Stimulated activated CD8-positive, alpha-beta memory T cell treated with anti-CD3 and anti-CD28 coated beads, Interleukin-15, amount 100 ng/mL, for 4 hours (primary cell): ENCODE results near the gene BUB1B.

ENCODE experiments used
- DNase-seq, 2 donors: peaks; one replicate each; pipeline ENCODE4 v3.0.0-alpha.2; 2020; ENCODE audit warnings: low read depth in 2 of 2

BUB1B gene

DNA sequence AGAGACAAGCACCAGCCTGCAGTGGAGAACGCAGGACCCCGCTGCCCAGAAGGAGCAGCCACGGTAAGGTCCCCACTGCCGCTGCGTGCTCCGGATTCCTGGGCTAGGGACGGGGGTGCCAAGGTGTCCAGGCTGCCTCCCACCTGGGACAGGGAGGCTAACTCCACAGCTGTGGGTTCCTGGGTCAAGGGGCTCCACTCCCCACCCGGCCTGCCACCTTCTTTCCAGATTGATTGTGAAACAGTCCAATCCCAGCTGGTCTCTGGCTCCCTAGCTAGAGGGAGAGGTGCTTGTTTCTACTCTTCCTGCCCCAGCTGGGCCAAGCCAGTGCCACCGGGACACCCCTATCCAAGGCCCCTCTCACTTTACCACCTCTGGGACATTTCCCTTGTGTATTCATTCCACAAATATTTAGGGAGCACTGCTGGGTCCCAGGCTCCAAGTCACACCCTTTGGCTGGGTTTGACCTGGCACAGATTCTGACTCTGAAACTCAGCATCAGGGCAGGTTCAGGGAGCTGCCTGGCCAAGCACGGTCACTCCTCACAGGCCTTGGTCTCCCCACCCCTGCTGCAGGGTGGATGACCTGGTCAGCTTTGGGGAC lies 79.9 kb downstream of the BUB1B start:
- DNase-seq, result no peak

DNA sequence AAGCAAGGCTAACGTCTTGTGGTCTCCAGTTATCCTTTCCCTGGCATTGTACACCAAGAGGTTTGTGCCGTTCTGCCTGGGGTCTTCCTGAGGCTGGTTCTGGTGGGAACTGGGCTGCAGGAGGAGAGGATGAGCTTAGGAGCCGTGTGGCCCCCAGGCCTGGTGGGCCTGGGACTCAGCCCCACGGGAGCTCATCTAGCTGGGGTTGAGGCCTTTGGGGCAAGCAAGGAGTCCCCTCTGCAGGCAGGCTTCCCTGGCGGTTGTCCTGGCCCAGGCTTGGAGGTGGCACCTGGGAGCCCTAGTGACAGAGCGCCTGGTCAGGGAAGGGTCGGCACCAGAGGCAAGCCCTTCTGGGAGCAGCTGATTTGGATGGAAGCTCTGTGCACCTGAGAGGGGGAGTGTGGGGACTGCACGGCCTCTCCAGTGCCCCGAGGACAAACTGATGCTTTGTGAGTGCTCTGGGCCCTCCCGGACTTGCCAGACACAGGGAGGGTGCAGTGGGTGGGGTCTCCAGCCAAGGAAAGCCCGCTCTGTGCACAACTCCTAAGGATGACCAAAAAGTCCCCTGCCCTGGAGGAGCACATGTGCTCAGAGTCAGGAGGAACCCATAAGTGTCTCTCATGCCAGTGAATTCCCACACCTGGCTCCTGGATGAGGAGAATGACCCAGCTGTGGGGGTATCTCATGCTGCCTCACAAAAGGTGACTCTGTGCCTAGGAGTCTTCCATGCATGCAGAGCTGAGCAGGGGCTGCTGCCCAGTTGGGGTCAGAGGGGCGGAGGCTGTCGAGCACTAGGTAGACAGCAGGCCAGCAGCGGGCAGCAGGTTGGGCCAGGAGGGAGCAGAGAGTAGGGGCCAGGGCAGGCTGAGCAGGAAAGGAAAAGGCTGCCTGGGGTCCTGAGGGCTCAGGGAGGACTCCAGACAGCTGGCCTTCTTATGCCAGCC lies 80.7 kb downstream of the BUB1B start:
- no peak for DNase-seq

DNA sequence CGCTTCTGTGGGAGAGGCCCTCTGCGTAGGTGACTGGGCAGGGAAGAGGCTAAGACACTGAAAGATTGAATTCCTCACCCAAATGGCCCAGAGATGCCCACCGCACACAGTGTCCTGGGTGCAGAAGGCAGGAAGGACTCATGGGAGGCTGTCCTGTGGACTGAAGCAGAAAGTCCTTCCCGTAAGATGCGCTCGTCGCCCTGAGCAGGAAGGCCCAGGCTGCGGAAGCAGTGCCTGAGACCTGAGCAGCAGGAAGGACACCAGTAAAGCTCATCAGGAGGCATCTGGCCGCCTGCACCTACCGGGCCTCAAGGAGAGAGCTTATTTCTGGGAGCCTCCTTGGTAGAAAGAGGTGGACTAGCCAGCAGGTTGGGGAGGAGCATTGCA lies 81.3 kb downstream of the BUB1B start:
- DNase-seq, result no peak

DNA sequence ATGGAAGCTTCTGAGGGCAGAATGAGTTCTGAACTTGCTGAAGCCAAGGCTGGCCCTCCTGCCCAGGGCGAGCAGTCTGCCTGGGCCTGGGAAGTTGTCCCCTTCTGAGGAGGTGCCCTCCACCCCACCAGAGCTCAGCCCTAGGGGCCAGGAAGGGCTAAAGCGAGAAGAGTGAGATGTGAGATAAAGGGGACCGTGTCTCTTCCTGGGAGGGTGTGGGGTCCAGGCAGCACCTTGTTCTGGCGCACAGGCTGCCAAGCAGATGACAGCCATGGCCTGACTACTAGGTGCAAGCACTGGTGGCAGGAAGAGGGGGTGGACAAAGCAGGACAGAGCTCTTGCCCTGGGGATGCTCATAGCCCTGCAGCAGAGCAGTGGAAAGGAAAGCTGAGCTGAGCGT lies 81.7 kb downstream of the BUB1B start:
- DNase-seq, result no peak

DNA sequence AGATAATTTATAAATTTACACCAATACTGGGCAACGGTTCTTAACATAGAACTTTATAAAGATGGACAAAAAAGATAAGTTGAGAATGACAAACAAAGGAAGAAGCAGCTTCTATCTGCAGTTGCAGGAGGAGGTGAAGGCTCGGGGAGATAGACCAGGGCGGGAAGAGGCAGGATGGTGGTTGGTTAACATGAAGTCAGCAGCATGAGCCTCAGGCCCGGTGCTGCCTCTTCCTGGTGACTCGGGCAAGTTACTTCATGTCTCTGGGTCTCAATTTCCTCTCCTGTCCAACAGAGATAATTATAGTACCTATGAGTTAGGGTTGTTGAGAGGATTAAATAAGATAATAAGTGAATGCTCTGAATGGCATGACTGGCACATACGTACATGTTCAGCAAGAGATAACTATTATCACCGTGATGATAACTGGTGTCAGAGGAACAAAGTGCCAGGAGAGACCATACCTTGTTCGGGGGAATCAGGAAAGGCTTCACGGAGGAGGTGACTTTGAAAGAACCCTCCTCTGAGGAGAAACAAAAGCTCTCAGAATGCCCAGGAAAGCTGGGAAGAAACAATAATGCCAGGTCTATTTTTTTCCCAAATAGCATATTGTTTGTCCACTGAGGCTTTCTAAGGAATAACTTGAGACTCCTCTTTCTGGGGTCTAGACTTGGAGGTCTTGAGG lies 82.4 kb downstream of the BUB1B start:
- no peak for DNase-seq

DNA sequence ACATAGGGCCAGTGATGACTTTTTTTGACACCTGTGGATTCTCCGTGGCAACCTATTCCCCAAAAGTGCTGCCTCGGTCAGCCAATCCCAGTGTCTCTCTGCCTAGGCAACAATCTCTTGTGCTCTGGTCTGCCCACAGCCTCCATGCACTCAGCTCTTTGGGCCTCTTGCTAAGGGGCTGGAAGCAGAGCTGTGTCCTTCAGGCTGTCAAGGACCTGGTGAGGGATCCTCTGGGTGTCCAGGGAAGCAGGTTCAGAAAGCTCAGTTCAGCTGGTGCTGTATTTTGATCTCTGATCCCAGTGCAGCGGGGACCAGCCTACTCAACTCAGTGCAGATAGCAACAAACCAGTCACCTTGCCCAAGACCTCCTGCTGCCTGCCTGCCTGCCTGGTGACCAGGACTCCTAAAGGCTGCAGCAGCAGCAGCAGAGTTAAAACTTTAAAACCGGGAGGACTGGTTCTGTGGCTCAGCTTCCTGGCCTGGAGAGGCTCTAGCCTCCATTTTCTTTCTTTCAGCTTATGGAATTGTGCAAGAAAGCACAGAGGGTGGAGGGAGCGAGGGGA lies 84.2 kb downstream of the BUB1B start:
- DNase-seq, result no peak

DNA sequence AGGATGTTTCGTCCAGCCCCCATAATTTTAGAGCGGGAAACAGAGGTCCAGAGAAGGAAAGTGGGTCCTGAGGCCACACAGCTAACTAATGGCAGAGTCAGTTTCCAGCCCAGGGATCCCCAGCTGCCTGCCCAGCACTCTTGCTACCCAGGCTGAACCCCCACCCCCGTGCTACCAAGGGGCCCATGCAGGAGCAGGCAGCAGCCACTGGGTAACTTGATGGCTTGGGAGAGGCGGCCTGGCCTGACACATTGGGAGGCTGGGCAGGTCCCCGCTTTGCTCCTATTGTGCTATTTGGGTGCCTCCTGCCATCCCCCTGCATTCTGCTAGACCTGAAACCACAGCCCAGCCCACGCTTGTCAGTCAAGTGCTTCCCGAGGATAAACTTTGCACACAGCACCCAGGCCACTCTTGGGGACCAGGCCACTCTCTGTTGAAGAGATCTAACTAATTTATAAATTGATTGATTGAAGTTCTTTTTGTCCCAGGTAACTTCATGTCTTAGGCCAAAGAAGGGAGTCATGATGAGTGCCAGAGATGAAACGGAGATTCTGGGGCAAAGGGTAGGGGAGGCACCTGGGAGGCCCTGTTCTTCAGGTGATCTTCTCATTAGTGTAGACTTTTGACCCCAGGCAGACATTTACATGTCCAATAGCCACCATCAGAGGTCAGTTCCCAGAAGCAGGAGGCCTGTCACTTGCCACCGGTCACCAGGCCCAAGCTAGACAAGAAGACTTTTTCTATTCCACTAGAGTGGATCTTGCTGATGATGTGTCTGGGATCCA lies 85.0 kb downstream of the BUB1B start:
- DNase-seq, result no peak

DNA sequence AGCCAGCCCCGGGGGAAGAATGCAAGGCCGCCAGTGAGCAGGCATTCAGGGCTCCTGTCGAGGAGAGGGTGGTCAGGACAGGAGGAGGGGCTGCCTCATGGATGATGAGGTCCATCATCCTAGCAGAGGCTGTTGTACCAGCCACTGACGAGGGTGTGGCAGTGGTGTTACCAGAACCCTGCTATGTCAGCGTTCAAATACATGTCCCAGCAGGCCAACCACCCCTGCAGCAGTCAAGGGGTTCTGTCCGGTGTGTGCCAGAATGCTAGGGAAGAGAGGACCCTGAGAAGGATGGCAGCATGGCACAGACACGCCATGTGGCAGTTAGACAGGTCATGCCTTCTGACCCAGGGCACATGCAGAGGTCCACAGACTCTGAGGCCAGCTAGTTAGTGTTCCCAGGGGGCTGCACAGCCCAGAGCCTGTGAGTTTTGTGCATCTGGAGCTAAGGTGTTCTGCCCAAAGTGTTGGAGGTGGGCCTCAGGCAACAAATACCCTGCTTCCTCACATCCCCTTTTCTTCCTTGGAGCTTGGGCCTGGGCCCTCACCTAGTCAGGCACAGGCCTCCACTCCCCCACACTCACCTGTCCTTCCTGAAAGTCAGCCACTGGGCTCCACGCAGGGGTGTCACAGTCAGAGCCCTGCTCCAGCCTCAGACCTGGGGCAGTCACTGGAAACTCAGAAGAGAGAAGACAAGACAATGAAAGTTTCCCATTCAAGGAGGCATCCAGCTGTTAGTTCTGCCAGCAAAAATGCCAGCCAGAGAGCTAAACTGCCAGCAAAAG lies 85.8 kb downstream of the BUB1B start:
- DNase-seq, result no peak

DNA sequence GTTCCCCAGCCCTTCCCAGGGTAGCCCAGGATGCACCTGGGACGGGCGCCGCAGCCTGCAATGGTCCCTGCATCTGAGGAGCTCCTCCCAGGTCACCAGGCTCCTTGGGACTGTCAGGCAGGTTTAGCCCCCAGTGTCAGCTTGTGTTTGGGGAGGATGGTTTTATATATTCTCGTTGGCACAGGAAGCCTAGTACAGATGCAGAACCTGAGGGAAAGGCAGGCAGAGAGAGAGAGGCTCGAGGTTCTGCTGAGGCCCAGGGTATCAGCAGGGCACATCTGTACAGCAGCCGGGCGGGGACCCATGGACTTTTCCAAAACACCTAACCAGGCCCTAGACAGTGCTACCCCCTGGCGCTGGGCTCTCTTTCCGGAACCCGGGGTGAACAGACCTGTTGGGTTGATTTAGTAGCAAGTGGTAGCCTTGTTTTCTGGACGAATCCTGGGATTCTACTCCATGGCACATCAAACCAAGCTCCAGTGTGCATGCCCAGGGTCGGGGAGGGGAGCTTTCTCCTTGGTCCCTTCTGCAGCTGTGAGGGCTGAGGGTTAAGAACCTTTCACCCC lies 86.6 kb downstream of the BUB1B start:
- no peak for DNase-seq

DNA sequence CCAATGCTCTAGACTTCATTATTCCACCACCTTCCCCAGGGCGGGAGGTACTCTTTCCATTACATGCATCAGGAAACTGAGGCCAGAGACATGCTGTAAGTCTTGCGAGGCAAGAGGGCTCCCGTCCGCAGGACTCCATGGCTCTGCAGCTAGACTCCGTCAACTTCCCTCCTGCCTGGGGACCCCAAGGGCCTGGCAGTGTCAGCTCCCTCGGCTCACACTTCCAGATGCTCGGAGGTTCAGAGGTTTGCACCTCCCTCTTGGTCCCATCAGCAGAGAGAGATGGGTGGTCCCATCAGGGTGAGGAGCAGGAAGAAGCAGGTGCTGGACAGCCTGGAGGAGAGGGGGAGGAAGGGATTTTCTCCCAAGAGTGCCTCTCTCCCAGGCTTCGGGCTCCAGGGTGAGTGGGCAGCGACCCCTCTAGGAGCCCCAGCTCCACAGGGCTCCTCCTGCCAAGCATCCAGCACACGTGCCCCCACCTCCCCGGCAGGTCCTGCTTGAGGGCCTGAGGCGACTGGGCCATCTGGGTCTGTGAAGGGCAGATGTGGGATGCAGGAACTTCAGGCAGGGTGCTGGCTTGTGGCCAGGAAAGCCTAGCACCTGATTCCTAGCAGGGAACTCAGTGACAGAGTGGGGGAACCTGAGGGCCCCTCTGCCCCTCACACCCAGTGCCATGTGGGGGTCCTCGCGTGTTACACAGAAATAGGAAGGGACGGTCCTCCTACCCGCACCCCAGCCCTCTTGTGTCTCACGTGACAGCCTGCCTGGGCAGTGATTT lies 87.3 kb downstream of the BUB1B start:
- no peak for DNase-seq

DNA sequence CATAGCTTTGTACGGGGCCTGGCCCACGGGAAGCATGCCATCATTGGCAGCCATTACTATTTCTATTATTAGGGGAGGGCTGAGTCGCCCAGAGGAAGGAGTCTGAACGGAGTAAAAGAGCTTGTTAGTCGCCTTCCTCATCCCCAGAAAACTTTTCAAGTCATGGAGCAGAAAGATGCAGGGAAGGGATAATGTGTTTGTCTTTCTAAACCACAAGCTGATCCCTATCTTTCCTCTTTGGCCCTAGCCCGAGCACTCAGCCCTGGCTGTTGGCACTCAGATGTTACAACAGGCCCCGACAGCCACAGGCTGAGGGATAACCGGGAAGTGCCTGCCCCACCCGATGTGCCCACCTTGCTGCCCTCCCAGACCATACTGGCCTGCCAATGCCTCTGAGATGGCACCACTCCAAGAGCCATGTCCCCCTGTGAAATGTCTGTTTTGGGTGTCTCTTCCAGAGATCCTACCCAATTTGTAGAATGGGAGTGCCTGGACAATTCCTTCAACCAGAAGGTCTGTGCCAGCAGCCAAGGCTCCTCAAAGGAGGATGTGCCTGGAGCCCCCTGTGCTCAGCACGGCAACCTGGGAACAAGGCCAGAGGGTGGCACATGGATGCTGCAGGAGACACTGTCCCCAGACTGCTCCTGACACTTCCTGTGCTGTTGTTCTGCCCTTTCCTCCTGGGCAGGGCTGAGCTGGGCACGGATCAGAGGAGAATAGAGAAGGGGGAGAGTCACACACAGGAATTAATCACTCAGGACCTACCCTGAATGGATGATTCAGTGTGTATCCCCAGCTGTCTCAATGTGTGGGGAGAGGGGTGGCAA lies 88.8 kb downstream of the BUB1B start:
- no peak for DNase-seq

DNA sequence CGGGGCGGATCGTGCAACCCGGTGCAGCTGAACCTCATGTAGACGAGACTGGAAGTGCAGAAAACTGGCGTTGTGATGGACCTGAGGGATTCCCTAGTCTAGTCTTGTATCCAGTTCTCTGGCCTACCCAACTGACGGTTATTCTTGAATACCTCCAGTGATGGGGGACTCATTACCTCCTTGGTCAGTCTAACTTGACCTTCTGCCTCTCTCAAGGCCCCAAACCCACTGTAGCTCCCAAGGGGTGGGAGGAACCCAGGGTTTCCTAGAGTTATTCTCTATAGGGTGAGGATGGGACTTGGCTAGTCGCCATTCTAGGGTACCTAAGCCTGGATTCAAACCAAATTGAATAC lies 89.4 kb downstream of the BUB1B start:
- DNase-seq, result no peak

DNA sequence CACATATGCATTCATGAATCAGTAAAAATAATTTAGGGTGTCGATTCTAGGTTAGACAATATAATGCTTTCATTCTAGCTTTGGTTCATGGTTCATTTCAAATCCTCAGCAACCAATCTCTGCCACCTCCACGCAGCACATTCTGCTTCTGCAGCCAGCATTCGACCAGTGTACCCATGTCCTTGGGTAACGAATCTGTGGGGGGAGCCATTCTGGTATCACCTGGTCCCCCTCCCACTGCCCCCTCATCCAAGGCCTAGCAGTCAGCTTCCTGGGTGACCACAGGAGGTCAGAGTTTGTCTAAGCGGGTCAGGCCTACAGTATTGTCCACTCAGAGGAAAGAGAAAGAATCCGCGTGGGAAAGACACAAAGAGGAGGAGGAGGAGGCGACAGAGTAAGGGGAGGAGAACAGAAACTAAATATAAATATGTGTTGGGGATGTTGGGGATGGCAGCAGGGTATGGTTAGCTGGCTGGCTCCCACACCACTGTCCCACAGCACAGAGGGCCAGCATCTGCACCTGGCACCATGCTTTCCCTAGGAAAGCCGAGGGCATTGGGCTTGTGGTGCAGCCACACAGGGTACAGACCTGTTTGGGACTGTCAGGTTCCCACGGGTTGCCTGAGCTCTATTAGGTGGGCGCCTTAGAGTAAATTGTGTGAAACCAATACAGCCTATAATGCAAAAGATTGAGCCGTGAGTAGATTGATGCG lies 90.1 kb downstream of the BUB1B start:
- DNase-seq, result no peak

DNA sequence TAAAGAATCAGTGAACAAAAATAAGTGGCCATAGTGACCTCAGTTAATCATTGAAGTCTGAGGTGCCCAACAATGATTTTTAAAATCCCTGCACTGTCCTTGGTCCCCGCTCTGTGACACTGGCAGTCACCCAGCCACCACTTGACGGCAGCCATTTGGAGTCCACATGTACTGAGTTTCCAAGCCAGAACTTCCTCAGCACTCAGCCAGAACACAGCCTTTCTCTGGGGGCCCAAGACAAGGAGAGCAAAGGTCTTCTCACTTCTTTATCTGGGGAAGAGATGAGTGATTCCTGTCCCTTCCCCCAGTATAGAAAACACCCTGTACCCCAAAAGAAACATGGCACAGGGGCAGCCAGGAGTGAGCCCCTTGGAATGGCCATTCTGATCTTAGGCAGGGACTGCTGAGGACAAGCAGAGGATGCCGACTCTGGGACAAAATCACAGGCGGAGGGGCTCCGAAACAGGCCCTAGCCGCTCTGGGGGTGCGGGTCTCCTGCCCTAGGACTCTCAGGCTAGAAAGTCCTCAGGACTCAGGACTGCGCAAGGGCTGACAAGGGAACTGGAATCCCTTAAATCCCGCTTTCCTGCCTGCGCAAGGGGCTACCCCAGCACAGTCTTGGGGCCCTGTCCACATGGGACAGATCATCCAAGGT lies 90.7 kb downstream of the BUB1B start:
- DNase-seq, result no peak

DNA sequence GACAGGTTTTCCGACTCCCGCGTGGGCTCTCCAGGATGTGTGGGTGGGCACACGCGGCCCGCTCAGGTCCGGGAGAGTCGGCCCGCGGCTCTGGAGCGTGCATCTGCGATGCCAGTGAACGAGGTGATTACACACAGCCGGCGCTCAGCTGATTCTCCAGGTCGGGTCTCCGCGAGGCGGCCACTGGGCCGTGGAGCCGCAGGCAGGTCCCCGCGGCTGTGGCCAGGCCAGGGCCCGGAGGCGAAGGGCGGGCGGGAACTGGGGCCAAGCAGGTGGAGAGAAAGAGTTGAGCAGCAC lies 91.2 kb downstream of the BUB1B start:
- DNase-seq, result no peak

DNA sequence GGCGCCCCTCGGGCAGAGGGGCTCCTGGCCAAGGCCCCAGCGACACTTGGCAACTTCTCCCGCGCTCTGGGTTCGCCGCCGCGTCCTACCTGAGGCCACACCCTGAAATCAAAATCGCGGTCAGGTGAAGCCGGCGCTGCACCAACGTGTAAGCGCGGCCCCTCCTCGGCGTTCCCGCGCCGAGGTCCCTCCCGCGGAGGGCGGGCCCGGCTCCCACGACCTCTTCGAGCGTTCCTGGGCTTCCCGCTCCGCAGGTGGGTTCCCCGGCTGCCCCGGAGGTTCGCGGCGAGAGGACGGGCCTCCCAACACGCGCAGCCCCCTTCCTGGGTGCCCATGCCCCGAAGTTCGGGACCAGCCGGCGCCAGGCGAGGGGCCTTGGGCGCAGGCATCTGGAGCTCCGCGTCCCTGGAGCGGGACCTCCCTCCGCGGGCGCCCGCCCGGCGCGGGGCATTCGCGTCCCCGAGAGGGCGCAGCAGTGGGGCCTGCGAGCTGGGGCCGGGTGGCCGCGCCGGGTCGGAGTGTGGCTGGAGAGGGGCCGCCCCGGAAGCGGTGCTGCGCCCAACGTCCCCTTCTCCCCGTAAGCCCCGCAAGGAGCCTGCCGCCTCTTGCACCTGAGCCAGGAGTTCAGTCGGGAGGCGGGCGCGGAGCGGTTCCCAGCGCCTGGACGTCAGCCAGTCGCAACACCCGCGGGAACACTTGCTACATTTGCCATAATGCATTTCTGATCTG lies 91.7 kb downstream of the BUB1B start:
- no peak for DNase-seq

DNA sequence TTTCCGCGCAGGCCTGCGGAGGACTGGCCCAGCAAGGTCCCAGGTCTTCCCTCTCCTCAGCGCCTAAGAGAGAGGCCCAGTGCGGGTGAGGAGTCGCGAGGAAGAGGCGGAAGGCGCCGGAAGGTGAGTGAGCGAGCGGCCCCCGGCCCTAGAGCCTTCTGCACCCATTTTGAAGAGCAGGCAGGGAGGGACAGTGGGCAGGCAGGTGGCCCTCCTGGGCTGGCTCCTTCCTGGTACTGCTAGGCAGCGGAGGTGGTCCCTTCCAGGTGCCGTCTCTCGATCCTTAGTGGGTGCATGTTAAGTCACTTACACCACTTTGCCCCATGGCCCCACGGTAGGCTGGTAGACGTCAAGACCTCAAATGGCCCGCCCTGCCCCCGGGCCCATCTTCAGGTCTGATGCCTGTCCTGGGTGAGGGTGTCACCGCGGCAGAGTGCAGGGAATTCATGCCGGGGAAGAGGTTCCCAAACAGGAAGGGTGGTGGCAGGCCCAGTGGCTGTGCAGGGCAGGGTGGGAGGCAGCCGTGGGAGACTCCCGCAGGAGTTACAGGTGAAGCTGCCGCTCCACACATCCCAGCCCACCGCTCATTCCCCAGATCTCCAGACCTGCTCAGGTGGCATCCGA lies 92.4 kb downstream of the BUB1B start:
- no peak for DNase-seq
